Activated CD8-positive, alpha-beta memory T cell treated with anti-CD3 and anti-CD28 coated beads for 1 hour (primary cell): ENCODE results near the gene SPATS2L.

Experiments used
- DNase-seq, 2 donors: peaks; one replicate each; pipeline ENCODE4 v3.0.0-alpha.2; 2020; ENCODE audit warnings: low read depth in 1 of 2; ENCODE audit errors: extremely low read depth in 1 of 2

The SPATS2L gene

GRCh38 chr2:200367155-200367554, 60.7 kb downstream of the SPATS2L start:
- DNase-seq, result no peak

GRCh38 chr2:200369886-200370285, 63.4 kb downstream of the SPATS2L start:
- no peak for DNase-seq

- DNase-seq, result no peak
Measured at GRCh38 chr2:200373231-200373630, 66.7 kb downstream of the SPATS2L start.

- DNase-seq, result no peak
Measured at GRCh38 chr2:200373973-200374416, 67.5 kb downstream of the SPATS2L start.

GRCh38 chr2:200376513-200377354, 70.2 kb downstream of the SPATS2L start:
- no peak for DNase-seq

- DNase-seq, result no peak
Measured at GRCh38 chr2:200377355-200378336, 71.2 kb downstream of the SPATS2L start.

- DNase-seq, result no peak
Measured at GRCh38 chr2:200378652-200379290, 72.3 kb downstream of the SPATS2L start.

- DNase-seq, result no peak
Measured at GRCh38 chr2:200379481-200380090, 73.1 kb downstream of the SPATS2L start.

- DNase-seq, result no peak
Measured at GRCh38 chr2:200380091-200380561, 73.6 kb downstream of the SPATS2L start.

GRCh38 chr2:200380833-200381542, 74.5 kb downstream of the SPATS2L start:
- DNase-seq, result no peak

GRCh38 chr2:200382874-200383273, 76.4 kb downstream of the SPATS2L start:
- no peak for DNase-seq

- DNase-seq, result no peak
Measured at GRCh38 chr2:200383380-200384110, 77.1 kb downstream of the SPATS2L start.

GRCh38 chr2:200385063-200385635, 78.7 kb downstream of the SPATS2L start:
- DNase-seq, result no peak

GRCh38 chr2:200393191-200393590, 86.7 kb downstream of the SPATS2L start:
- no peak for DNase-seq

GRCh38 chr2:200394045-200394444, 87.6 kb downstream of the SPATS2L start:
- DNase-seq, result no peak

GRCh38 chr2:200396781-200397242, 90.3 kb downstream of the SPATS2L start:
- DNase-seq, result no peak

- DNase-seq, result no peak
Measured at GRCh38 chr2:200397785-200398184, 91.3 kb downstream of the SPATS2L start.

GRCh38 chr2:200399046-200399445, 92.6 kb downstream of the SPATS2L start:
- DNase-seq, result no peak

- no peak for DNase-seq
Measured at GRCh38 chr2:200399636-200400035, 93.1 kb downstream of the SPATS2L start.
